Coronary artery (tissue), 2 donors: Measurements from ENCODE around the gene TMEM121.
"Not testable (repeated sequence)": the region's sequence is repeated elsewhere in the genome, so short reads cannot be mapped to it uniquely, and the experiment has no call there.

Source experiments
- DNase-seq: peaks from one replicate; pipeline ENCODE4 v3.0.0-alpha.2; 2017; ENCODE audit warnings: low spot score
- H3K27ac ChIP-seq, 2 donors: fragments of 200-600 bp; sonication (generic); one replicate each; pipeline ENCODE4 v1.5.1; 2016 to 2019
- H3K4me3 ChIP-seq: fragments of 200-600 bp; sonication (generic); 2 replicates; pipeline ENCODE4 v1.5.1; 2016; ENCODE audit warnings: mild to moderate bottlenecking, moderate library complexity
- TF ChIP-seq, protein P1 (sequence below): fragments of 200-600 bp; sonication (generic); IDR thresholded peaks from one replicate; pipeline ENCODE4 v1.5.1; 2019; ENCODE audit warnings: antibody characterized with exemption

The TMEM121 gene

DNA sequence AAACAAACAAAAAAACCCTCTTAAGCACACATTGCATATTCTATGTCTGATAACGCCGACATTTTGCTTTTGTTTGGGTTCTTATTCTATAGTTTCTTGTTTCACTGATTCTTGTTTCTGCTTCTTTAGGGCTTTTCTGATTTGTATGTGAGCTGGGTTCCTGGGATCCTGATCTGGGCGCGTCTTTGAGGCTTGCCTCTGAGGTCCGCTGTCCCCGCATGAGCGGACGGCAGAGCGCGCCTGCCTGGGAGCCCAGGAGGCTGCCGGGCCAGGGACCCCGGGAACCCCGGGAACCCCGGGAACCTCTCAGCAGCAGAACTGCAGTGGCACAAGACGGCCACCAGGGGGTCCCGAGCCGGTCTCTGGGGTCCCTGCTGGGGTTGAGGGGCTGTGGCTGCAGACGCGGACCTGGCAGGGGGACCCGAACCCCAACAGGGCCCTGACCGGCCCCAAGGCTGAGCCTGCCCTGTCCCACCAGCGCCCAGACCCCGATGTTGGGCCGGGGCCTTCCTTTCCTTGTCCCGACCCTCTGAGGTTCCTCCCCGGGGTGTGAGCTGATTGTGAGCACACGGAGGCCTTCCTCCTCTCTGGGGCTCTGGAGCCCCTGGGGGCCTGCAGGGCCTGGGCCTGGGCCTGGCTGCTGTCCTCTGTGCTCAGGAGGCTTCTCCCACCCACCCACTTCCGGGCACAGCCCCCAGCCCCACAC is 32.2 kb downstream of the TMEM121 start:
- H3K4me3 ChIP-seq, H3K27ac ChIP-seq: not testable (repeated sequence)
- TF ChIP-seq, protein P1, sequence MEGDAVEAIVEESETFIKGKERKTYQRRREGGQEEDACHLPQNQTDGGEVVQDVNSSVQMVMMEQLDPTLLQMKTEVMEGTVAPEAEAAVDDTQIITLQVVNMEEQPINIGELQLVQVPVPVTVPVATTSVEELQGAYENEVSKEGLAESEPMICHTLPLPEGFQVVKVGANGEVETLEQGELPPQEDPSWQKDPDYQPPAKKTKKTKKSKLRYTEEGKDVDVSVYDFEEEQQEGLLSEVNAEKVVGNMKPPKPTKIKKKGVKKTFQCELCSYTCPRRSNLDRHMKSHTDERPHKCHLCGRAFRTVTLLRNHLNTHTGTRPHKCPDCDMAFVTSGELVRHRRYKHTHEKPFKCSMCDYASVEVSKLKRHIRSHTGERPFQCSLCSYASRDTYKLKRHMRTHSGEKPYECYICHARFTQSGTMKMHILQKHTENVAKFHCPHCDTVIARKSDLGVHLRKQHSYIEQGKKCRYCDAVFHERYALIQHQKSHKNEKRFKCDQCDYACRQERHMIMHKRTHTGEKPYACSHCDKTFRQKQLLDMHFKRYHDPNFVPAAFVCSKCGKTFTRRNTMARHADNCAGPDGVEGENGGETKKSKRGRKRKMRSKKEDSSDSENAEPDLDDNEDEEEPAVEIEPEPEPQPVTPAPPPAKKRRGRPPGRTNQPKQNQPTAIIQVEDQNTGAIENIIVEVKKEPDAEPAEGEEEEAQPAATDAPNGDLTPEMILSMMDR, result peak; percentile 22
- DNase-seq, result peak; percentile 35

DNA sequence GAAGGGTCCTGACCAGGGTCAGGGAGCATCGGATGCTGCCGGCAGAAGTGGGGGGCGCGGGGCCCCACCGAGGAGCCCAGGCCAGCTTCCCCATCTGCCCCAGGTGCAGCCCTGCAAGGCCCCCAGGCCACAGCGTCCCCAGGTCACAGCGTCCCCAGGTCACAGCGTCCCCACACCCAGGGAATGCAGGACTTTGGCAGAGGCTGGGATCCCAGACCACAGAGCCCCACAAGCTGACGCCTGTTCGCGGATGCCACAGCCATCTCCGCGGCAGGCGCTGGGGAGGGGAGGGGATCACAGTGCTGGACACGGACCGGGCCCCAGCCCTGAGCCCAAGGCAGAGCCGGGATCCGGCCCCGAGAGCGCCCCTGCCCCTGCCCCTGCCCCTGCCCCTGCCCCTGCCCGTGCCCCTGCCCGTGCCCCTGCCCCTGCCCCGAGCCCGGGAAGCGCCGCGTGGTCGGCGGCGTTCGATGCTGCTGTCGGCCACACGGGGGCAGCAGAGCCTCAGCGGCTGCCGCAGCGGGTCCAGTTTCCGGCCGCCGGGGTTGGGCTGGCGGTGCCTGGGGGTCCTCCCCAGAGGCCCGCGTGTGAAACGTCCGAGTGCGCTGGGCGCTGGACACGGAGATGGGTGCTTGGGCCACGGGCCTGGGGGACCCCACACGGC is 33.1 kb downstream of the TMEM121 start:
- H3K4me3 ChIP-seq, H3K27ac ChIP-seq: not testable (repeated sequence)
- peak; percentile 16 for DNase-seq

DNA sequence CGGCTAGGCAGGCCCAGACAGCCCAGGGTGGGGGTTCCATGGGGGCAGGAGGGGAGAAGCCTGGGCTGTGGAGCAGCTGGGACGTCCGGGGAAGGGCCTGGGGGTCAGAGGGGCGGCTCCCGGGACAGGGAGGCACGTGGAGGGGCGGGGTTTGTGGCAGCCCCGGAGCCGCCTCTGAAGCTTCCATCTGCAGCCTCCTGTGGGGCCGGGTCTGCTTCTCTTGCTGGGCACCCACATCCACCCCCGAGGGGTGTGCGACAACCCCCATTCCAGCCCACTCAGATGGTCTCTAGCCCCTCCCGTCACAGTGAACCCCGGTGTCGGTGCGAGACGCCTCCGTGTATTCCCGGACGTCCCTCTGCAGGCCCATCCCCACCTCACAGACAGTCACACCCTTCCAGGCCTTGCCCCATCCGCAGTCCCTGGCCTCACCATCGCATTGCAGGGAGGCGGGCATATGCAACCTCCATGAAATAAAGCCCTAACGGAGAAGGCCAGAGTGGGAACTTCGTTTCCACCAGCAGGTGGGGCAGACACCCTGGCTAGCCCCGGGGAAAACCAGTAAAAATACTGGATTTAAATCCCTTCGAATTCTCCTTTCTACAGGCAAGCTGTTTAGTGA is 33.8 kb downstream of the TMEM121 start:
- DNase-seq, H3K4me3 ChIP-seq, H3K27ac ChIP-seq: not testable (repeated sequence)

DNA sequence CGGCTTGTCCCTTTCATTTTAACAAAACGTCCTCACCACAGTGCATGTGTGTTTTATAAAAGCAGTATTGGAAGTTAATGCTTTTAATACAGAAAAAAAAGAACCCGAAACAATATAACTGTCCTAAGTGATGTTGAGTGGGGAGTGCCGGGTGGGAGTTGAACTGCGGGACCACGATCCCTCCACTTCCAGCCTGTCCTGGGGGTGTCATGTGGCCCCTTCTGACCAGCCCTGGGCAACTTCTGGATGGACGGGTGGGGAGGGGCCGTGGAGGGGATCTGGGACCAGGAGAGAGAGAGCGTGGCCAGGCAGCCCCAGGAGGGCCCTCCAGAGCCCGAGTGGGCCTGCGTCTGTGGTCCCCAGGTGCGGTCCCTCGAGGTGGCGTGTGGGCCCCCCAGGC is 35.0 kb downstream of the TMEM121 start:
- H3K27ac ChIP-seq, H3K4me3 ChIP-seq: not testable (repeated sequence)
- peak; percentile 43 for DNase-seq

DNA sequence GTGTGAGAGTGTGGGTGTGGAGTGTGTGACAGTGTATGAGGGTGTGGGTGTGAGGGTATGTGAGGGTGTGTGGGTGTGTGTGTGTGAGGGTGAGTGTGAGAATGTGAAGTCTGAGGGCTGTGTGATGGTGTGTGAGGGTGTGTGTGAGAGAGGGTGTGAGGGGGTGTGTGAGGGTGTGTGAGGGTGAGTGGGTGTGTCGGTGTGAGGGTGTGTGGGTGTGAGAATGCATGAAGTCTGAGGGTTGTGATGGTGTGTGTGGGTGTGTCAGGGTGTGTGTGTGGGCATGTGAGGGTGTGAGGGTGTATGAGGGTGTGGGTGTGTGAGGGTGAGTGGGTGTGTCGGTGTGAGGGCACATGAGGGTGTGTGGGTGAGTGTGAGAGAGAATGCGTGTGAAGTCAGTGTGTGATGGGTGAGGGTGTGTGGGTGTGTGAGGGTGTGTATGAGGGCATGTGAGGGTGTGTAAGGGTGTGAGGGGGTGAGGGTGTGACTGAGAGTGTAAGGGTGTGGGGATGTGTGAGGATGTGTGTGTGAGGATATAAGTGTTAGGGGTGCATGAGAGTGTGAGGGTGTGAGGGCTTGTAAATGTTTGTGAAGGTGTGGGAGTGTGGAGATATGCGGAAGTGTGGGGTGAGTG is 36.4 kb downstream of the TMEM121 start:
- Histone ChIP-seq H3K4me3 (no peak overlapping the region), H3K27ac (no peak overlapping the region)
- peak; percentile 36 for DNase-seq
- TF ChIP-seq, protein P1, result no peak

DNA sequence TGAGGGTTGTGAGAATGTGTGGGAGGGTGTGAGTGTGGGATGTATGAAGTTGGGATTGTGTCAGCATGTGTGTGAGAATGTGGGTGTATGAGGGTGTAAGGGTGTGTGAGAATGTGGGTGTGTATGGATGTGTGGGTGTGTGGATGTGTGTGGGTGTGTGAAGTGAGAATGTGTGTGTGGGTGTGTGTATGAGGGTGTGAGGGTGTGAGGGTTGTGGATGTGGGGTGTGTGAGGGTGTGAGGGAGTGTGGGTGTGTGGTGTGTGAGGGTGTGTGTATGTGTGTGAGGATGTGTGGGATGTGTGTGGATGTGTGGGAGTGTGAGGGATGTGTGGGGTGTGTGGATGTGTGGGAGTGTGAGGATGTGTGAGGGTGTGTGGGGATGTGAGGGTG is 37.0 kb downstream of the TMEM121 start:
- no peak overlapping the region for H3K4me3 ChIP-seq
- H3K27ac ChIP-seq, result no peak overlapping the region
- TF ChIP-seq, protein P1, result no peak
- peak; percentile 2 for DNase-seq

DNA sequence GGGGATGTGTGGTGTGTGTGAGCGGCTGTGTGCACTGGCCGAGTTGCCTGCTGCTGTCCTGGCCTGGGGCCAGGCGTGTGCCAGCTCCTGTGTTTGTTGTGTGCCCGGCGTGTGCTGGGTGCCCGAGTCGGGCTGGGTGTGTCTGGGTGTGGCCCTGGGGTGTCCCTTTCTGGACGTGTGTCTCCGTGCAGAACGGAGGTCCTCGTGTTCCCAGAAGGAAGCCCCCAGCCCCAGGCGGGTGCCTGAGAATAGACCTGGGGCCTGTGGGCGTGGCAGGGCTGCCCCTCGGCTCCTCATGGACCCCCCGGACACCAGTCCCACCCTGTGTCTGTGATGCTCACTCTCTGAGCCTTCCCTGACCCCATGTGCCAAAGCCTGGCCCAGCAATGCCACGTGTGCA is 38.2 kb downstream of the TMEM121 start:
- not testable (repeated sequence) for H3K27ac ChIP-seq, DNase-seq, H3K4me3 ChIP-seq

DNA sequence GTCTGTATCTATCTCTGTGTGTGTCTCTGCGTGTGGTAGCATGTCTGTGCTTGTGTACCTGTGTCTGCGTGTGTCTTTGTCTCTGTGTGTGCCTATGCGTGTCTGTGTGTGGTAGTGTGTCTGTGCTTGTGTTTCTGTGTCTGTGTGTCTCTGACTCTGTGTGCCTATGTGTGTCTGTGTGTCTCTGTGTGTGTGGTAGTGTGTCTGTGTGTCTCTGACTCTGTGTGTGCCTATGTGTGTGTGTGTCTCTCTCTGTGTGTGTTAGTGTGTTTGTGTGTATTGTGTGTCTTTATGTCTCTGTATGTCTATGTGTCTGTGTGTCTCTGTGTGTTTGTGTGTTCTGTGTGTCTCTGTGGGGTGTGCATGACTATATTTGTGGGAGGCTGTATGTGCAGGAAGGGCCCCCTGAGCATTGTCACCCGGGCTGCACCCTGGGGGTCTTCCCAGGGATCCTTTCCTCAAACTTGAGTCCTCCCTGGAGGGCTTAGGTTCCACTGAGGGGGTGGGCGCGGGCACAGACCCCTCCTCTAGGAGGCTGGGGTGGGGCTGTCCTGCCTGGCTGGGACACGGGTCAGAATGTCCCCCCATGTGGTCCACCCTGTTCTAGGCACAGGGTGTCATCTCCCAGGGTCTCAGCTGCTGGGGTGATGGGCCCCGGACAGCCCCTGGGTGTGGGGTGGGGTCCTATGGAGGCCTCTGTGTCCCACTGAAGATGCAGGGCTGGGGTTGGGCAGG is 39.0 kb downstream of the TMEM121 start:
- not testable (repeated sequence) for H3K4me3 ChIP-seq, H3K27ac ChIP-seq
- DNase-seq, result peak; percentile 49

DNA sequence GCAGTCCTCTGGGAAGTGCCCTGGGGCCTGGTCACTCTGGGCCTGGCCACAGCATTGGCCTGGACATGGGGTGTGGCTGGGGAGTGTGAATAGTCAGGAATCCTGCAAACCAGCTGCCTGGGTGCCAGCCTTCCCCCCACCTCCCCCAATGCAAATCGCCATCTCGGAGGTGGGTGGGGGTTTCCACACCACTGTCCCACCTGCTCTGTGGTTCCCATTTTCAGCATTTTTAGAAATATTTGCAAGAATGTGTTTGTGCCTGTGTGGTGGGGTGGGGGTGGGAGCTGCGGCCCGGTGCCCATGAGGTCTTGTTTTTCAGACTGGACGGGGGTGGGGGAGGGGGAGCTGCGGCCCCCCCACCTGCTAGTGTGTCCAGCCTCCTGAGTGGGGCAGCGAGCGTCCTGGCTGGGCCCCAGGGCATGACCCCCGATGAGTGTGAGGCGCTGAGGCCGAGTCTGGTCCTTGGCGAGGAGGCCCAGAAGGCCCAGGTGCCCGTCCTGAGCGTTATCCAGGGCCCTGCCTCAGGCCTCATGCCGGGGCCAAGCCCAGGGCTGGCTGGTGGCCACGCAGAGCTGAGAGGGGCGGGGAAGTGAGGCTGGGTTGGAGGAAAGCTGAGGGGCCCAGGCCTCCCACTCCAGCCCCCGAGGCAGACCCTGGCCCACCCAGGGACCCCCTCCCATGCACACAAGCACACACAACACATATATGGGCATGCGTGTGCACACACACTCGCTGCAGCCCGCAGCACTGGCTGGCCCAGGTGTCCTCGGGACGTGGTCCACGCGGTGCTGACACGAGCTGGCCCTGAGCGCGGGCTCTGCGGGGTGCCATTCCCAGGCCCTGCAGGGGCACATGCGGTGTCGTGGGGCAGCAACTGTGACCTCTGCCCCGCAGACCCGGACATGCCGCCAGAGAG is 40.1 kb downstream of the TMEM121 start:
- H3K27ac ChIP-seq, H3K4me3 ChIP-seq, DNase-seq: not testable (repeated sequence)

DNA sequence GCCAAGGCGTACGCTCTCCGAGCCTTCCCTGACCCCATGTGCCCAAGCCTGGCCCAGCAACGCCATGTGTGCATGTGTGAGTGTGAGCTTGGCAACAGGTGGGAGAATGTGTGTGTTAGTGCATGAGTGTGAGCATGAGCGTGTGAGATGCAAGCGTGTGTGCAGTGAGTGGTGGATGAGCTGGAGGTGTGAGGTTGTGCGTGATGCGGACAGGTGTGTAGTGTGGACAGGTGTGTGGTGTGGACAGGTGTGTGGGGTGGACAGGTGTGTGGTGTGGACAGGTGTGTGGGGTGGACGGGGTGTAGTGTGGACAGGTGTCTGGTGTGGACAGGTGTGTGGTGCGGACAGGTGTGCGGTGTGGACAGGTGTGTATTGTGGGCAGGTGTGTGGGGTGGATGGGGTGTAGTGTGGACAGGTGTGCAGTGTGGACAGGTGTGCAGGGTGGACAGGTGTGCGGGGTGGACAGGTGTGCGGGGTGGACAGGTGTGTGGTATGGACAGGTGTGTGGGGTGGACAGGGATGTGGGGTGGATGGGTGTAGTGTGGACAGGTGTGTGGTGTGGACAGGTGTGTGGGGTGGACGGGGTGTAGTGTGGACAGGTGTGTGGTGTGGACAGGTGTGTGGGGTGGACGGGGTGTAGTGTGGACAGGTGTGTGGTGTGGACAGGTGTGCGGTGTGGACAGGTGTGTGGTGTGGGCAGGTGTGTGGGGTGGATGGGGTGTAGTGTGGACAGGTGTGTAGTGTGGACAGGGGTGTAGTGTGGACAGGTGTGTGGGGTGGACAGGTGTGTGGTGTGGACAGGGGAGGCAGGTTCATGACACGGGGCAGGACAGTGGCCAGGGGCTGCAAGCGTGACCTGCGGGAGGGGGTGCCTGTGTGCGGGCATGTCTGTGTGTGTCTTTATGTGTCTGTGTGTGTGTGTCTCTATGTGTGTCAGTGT is 41.1 kb downstream of the TMEM121 start:
- H3K4me3 ChIP-seq, H3K27ac ChIP-seq: not testable (repeated sequence)
- DNase-seq, result peak; percentile 68

DNA sequence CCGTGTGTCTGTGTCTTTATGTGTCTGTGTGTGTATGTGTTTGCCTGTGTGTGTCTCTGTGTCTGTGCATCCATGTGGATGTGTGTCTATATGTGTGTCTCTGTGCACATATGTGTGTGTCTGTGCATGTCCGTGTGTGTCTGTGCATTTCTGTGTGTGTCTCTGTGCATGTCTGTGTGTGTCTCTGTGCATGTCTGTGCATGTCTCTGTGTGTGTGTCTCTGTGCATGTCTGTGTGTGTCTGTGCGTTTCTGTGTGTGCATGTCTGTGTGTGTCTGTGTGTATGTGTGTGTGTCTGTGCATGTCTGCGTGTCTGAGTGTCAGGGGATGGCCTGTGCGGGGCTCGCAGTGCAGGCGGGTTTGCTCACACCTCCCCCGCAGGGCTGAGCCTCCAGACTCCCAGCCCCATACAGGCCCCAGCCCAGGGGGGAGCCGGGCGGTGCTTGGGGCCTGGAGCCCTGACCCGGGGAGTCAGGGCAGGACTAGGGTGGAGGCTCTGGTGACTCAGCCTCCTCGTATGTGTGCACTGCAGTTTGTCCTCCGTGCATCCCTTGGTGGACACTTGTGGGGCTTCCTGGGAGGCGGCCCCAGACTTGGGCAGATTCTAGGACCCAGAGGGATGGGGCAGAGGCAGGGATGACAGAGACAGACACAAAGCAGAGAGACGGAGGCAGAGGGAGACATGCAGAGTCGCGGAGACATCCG is 41.9 kb downstream of the TMEM121 start:
- not testable (repeated sequence) for H3K4me3 ChIP-seq, DNase-seq, H3K27ac ChIP-seq
